PFSK-1 (cell line): Measurements from ENCODE around the gene NTN1.

Experiments used
- FOXP2 ChIP-seq: optimal IDR thresholded peaks from 2 replicates; pipeline ENCODE3; 2011; ENCODE audit warnings: borderline replicate concordance, control low read depth, inconsistent platforms; ENCODE audit not compliant: insufficient read depth; ENCODE audit errors: extremely low read length, extremely low read depth
- POLR2AphosphoS5 ChIP-seq: IDR thresholded peaks from 2 replicates; pipeline ENCODE4 v1.6.1; 2012; ENCODE audit warnings: low read depth, mild to moderate bottlenecking, control low read depth, low read length, moderate library complexity
- SIN3A ChIP-seq: IDR thresholded peaks from 2 replicates; pipeline ENCODE4 v1.6.1; 2012; ENCODE audit warnings: mild to moderate bottlenecking, low read length, moderate library complexity, borderline replicate concordance; ENCODE audit not compliant: insufficient read depth
- TAF1 ChIP-seq: IDR thresholded peaks from 2 replicates; pipeline ENCODE4 v1.6.1; 2012; ENCODE audit warnings: low read length, control low read depth, borderline replicate concordance; ENCODE audit not compliant: insufficient read depth
- TF ChIP-seq, protein P1 (sequence below), 2 experiments: IDR thresholded peaks; 2 replicates each; pipeline versions ENCODE4 v1.6.1 to v1.8.0; 2011 to 2012; ENCODE audit warnings: low read depth in 2 of 2, low read length in 2 of 2, control low read depth in 1 of 2, inconsistent platforms in 1 of 2, mild to moderate bottlenecking in 1 of 2, moderate library complexity in 1 of 2; ENCODE audit not compliant: insufficient read depth in 1 of 2

DNA sequence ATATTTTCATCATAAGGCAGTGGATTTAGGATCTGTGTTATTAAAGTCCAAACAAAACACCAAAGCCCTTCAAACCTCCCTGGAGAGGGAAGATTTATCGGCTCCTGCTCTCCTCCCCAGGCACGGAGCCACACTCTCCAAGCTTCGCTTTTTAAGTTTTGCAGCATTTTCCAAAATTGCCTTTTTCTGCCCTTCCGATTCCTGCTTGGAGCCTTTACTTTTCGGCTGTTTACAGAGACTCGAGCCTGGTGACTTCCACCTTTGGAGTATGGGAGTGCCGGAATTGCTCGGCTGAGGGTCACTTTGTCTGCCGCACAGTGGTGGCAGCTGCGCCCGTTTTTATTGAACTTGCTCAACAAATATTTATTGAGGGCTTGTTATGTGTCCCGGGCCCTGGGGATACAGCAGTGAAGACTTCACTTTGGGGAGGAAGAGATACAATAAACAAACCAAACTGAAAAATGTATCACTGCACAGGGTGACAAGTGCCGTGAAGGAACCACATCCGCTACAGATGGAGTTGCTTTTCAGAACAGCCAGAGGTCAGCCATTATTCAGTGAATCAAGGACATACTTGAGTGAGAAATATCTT, 185.5 kb downstream of the NTN1 start:
- TF ChIP-seq TAF1 (no peak), POLR2AphosphoS5 (no peak), SIN3A (no peak), FOXP2 (no peak)
- TF ChIP-seq, protein P1, sequence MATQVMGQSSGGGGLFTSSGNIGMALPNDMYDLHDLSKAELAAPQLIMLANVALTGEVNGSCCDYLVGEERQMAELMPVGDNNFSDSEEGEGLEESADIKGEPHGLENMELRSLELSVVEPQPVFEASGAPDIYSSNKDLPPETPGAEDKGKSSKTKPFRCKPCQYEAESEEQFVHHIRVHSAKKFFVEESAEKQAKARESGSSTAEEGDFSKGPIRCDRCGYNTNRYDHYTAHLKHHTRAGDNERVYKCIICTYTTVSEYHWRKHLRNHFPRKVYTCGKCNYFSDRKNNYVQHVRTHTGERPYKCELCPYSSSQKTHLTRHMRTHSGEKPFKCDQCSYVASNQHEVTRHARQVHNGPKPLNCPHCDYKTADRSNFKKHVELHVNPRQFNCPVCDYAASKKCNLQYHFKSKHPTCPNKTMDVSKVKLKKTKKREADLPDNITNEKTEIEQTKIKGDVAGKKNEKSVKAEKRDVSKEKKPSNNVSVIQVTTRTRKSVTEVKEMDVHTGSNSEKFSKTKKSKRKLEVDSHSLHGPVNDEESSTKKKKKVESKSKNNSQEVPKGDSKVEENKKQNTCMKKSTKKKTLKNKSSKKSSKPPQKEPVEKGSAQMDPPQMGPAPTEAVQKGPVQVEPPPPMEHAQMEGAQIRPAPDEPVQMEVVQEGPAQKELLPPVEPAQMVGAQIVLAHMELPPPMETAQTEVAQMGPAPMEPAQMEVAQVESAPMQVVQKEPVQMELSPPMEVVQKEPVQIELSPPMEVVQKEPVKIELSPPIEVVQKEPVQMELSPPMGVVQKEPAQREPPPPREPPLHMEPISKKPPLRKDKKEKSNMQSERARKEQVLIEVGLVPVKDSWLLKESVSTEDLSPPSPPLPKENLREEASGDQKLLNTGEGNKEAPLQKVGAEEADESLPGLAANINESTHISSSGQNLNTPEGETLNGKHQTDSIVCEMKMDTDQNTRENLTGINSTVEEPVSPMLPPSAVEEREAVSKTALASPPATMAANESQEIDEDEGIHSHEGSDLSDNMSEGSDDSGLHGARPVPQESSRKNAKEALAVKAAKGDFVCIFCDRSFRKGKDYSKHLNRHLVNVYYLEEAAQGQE (IDR thresholded peaks at IDR 0.05; ENCODE audit: insufficient read depth in 1 of 2, low read depth in 2 of 2, low read length in 2 of 2) = no peak
